GM19035 (cell line): ENCODE results near the gene IL36A.

Source experiments
- ATAC-seq: cut with Tn5 transposase; IDR thresholded peaks from one replicate; pipeline ENCODE4 v1.9.1; 2021; ENCODE audit not compliant: unreplicated experiment

The IL36A gene, protein sequence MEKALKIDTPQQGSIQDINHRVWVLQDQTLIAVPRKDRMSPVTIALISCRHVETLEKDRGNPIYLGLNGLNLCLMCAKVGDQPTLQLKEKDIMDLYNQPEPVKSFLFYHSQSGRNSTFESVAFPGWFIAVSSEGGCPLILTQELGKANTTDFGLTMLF

DNA sequence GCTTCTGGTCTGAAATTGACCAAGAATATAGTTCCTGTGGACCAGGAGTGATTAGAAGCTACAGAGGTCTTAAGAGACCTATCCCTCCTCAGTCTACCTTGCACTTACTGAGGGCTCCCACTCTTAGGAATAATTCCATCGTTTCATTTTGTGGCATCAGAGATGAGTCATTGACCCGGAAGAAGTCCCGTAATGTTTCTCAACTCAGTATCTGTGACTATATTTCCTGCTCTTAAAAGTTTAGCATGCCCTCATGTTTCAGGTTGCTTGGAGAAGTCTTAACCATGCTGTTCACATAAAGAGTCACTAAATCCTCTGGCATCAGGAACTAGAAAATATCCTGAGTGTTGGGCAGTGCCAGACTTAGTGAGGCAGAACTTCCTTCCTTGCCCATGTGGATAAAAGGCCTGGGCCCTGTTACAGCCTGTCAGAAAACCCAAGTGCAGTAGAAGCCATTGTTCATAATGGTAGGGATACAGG, at the start of gene IL36A:
TSS of gene IL36A (plus strand) at position 430 of the 480 bp plus-strand sequence. CDS start 413 bp downstream, outside the sequence.
- no peak for ATAC-seq

DNA sequence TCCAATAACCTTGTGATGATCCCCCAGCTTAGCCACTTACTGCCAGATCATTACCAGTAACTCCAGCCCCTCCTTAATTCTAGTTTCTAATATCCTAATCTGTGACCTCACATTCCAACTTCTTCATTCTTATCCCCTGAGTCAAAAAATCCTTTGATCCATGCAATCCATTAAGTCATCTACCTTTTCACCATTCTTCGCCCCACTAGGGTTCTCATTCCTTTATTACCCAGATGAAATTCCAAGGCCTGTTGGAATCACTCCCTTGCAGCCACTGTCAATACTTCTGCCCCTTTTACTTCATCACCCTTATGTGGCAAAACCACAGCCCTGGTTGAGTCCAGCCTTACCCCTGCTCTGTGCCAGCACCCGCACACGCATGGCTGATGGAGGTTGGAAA, 47.7 kb upstream of the IL36A start:
- no peak for ATAC-seq

DNA sequence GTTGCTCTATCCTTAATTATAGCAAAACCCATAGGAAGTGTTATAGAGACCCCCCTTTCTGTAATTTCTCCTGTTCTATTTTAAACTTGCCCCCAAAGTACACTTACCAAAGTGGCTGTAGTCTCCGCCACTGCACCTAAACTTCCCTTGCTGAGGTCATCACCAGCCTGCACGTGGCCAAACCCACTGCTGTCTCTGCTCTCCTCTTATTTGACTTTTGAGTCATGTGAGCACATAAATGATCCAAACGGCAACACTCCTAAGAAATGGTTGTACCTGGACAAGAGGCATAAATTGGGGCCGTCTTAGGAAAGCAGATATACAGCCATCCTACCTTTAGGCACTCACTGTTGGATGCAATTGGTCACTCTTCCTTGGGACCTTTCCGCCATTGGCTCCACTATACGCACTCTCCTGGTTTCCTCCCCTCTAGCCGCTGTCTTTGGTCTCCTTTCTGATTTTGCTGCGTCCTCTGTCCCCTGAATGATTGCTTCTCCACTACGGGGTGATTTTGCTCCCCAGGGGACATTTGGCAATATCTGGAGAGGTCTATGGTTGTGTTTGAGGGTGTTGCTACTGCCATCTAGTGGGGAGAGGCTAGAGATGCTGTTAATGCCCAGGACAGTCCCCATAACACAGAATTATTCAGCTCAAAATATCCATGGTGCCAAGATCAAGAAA, 46.7 kb upstream of the IL36A start:
- no peak for ATAC-seq

DNA sequence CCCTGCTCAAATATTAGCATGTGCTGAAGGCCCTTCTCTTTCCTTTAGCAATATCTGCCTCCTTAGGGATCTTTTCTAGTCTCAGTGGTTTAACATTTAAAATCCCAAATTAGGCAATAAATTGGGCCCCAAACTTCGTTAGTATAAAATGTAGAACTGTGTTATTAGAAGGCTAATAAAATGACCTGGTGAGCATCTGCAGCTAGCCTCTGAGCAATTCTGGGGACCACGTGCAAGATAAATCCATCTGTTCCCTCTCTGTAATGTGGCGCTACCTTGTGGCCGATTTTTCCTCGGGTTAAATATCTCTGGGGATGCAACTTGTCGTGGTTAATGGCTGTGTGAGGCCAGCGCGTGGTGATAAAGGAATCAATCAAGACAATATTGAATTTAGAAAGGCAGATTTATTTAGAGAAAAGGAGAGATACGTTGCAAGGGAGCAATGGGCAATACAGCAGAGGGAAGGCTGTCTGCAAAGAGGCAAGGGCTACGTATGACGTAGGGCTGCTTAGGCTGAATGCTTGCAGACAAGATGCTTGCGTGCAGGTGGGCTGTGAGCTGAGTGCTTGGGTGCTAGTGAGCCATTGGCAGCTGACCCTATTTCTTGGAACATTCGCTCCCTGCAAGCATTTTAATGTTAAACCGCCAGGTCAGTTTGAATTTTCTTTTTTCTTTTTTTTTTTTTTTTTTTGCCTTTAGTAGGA, 46.0 kb upstream of the IL36A start:
- no peak for ATAC-seq

DNA sequence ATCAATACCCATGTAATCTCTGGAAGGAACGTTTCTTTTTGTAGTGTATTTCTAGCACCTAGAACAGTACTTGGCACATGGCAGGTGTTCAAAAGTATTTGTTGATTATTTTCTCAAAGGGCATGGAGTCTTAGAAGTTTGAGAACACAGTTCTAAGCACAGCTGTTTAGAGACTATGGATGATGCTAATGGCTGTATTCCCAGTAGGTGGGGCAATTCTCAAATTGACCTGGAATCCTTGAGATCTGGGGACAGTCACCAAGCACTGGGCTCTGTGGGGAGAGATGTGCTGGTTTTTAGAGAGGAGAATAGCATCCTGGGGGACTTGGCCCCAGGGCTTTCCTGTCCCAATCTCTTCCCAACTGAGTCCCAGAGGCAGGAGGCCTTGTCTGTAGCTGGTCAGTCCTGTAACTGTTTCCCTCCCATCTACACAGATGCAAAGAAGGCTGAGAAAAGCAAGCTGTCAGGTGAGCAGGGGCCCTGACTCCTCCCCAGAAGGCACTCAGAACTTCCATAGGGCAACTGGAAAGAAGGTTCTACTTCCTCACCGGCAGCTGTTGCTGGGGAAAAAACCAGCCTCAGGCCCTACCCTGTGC, 44.9 kb upstream of the IL36A start:
- no peak for ATAC-seq

DNA sequence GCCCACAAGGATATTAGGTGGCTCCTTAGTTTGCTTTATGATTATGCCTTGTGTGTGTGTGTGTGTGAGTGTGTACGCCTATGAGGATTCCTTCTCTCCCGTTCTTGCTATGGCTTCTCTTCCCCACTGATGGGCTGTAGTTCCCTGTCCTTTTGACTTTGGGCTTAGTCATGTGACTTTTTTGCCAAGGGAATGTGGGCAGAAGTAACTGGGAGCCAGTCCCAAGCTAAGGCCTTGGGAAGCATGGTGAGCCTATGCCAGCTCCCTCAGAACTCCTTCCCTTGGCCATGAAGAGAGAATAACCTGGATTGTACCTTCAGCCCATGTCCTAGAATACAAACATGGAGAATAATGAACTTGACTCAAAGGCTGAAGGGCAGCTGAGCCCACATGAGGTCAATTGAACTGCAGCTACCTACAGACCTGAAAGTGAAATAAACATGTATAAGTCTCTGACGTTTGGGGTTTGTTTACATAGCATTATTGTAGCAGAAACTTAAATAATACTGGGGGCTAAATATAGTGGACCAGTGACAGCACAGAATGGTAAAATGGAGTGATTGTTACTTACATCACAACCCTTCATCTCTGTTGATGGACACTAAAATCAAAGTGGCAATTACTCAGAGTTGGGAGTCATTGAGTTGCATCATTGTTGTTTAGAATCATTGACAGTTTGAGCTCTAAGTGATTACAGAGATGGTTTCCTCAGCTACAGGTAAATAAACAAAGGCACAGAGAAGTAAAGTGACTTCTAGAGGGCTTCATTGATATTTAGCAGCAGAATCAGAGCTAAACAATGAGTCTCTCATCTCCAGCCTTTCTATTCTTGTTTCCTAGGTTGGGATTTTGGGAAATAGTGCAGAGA, 42.7 kb upstream of the IL36A start:
- ATAC-seq = no peak

DNA sequence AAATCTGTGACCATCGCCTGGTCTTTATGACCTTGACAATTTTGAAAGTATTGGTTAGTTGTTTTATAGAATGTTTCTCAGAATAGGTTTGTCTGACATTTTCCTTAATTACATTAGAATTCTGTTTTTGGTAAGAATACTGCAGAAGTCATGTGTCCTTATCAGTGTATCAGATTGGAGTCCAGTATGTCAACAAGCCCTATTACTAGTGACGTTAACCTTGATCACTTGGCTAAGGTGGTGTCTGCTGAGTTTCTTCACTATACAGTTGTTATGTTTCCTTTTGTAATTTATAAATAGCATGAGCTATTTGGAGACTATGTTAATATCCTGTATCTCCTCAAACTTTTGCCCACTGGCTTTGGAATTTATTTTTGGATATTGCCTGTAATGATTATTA, 38.2 kb upstream of the IL36A start:
- no peak for ATAC-seq

DNA sequence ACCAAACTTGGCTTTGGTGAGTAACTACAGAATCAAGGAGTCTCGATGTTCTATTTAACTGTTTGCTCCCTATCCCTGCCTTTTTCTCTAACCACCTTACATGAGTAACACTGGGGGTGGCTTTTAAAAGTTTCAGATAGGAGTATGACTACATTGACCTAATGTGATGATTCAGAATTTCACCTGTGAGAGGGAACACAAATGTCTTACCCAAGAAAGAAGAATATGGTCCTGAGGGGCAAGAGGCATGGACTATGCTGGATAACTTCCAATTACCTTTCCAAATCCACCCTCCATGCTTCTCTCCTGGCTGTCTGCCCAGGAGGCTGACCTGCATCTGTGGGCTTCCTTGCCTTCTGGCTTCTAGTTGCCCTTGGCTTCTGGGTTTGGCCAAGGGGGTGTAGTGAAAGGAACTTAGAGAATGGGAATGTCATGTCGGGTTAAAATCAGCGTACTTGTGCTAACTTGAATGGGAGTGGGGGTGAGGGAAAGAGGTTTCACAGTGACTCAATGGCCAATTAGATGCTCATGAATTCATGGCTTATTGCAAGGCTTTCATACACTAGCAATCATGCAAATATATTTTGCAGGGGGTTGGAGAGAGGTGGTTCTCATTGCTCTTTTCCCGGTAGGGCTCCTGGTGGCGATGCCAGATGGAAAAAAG, 32.7 kb upstream of the IL36A start:
- no peak for ATAC-seq

DNA sequence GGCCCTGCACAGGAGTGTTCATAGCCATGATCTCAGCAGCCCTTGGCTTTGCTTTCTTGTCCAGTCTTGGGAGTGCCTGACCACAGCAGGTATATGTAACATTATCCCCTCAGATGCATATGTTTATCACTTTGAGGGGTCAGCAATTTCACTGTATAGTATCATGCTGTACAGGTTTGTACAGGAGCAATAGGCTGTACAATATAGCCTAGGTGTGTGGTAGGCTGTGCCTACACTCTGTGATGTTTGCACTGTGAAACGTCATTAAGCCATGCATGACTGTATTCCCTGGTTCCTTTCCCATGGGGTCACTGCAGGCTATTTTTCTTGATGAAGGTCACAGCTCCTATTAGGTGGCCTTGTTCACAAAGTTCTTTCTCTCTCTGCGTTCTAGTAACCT, 32.1 kb upstream of the IL36A start:
- no peak for ATAC-seq

DNA sequence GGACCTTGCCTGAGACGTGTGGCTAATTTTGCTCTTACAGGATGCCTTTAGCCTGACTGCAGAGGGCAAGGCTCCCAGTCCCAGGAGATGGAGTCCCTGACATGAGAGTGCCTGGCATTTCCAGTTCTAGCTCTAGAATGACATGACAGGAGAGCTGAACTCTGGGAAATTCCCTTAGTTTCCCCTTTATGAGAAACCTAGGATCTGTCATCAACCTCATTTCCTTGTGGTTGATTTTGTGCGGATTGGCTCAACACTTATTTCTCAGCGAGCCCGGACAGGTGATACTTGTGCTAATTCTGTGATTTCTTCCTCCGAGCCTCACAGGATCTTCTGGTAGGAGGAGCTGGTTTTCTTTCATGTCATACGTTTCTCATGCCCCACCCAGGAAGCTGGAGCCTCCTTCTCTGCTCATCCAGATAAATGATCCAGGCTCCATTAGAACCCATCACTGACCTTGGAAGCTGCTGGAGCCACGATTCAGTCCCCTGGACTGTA, 27.7 kb upstream of the IL36A start, which contains the start of gene IL36G:
TSS of gene IL36G (plus strand) at position 448 of the 498 bp plus-strand sequence. CDS start 633 bp downstream, outside the sequence.
- no peak for ATAC-seq

DNA sequence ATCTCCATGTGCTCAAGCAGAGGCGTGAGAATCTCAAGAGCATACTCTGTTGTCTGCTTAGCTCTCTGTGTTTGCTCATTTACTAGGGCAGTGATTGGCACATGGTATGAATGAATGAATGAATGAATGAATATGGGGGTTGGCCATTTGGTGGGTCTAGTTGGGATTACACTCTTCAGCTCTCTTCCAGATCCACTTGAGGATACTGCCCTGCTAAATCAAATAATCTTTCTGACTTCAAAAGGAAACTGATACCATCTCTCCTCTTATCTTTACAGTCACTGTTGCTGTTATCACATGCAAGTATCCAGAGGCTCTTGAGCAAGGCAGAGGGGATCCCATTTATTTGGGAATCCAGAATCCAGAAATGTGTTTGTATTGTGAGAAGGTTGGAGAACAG, 25.5 kb upstream of the IL36A start:
- no peak for ATAC-seq

DNA sequence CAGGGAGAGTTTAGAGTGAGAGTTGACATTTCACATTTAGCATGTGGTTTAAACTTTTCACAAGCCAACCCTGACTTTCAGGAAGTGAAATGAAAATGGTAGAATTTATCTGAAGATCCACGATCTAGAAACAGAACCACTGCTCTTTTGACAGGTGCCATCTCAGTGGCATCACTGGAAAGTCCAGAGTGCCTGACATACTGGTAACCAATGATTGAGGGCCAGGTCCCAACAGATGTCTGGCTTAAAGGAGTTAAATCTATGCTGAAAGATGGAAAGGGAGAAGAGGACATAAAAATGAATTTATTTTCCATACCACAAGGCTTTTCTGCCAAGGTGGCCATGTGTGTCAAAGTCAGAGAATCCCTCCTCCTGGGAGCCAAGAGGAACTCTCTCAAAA, 24.7 kb upstream of the IL36A start:
- ATAC-seq = no peak

DNA sequence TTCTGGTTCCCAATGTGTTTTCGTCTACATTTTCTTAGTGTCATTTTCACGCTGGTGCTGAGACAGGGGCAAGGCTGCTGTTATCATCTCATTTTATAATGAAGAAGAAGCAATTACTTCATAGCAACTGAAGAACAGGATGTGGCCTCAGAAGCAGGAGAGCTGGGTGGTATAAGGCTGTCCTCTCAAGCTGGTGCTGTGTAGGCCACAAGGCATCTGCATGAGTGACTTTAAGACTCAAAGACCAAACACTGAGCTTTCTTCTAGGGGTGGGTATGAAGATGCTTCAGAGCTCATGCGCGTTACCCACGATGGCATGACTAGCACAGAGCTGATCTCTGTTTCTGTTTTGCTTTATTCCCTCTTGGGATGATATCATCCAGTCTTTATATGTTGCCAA, 20.2 kb upstream of the IL36A start:
- ATAC-seq = no peak

DNA sequence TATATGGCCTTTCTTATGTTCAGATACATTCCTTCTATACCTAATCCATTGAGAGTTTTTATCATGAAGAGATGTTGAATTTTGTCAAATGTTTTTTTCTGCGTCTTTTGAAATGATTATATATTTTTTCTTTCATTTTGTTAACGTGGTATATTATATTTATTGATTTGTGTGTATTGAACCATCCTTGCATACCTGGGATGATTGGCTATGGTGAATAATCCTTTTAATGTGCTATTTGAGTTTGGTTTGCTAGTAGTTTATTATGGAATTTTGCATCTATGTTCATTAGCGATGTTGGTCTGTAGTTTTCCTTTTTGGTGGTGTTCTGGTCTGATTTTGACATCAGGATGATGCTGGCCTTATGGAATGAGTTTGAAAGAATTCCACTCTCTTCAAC, 15.6 kb upstream of the IL36A start:
- ATAC-seq = no peak

DNA sequence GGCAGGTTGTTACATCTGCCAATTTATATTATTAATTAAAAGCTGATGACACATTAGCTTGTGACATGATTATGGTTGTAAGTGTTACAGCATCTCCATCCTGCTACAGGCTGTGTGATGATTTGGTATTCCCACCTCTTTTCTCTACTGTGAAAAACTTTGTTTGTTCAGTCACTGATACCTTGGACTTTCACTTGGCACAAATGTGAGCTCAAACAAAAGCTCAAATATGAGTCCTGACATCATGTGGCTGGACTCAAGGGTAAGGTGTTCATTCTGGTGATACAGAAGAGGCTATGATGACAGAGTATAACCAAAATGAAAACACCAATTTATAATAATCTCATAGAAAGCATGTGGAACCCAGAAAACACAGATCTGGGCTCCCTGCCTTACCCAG, 11.4 kb upstream of the IL36A start:
- ATAC-seq = no peak

DNA sequence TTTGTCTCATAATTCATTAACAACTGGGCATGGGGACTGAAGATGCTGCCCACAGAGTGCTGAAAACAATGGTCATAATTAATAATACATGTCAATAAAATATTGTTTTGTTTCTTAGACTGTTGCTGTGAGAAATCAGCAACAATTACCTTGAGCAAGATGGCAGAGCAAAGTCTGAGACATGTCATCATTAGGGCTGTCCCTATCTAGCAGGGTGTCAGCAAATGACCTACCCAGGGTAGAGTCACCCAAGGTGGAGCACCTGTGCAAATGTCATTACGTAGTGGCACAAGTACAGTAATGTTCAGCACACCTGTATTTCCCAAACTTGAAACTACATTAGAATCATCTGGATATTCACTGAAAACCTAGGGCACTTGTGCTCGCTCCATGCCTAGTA, 10.6 kb upstream of the IL36A start:
- ATAC-seq = no peak

DNA sequence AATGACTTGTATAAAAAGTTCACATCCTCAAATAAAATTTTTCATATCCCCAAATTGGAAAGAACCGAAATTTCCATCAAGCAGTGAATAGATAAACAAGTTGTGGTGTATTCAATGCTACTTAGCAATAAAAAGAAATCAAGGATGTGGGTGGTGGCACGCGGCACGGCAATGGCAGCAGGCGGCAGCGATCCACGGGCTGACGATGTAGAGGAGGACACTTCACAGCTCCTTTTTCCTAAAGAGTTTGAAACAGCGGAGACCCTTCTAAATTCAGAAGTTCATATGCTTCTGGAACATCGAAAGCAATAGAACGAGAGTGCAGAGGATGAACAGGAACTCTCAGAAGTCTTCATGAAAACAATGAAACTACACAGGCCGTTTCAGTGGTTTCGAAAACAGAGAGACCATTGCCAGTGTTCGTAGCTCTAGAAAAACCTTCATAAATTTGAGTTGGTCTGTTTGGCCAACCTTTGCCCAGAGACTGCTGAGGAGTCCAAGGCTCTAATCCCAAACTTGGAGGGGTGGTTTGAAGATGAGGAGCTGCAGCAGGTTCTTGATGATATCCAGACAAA, 9.8 kb upstream of the IL36A start:
- ATAC-seq = no peak

DNA sequence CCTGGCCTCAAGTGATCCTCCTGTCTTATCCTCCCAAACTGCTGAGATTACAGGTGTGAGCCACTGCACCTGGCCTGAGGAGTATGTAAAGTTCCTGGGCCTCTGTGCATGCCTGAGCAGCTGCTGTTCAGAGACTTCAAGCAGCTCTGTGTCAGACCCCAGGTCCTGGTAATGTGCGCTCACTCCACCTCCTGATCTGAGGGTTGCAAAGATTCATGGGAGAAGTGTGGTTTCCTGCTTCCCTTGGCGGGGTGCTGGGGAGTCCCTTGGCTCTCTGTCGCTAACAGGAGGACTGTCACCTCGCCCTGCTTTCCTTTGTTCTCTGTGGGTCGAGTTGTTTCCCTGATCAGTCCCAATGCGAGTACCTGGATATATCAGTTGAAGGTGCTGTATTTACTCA, 8.6 kb upstream of the IL36A start:
- no peak for ATAC-seq

DNA sequence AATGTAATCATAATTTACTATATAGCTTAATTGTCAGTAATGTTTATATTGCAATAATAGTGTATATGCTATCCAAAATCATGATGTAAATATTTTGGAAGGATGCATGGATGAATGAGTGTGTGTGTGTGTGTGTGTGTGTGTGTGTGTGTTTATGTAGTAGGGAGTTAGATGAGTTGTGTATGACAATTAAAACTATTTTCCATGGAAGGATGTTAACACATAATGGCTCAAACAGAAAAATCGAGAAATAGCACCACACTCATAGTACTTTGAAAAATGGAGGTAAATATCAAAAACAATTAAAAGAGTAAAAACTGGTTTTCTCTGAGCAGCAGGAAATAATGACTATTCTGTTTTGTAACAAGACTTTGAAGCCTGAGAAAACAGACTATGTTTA, 8.1 kb upstream of the IL36A start:
- no peak for ATAC-seq

DNA sequence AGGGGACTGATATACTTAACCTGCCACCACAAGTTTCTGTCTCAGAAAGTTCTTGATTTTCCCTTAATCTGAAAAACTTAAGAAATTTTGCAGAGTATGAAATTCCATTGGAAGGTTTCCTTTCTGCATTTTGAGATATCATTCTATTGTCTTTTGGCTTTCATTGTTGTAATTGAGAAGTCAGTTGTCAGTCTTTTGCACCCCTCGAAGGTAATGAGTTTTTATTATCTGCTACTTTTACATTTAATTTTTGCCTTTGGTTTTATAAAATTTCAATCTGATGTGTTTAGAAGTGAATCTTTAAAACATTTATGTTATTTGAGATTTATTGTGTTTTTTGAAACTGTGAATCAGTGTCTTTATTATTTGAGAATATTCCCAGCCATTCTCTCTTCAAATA, 4.8 kb upstream of the IL36A start:
- no peak for ATAC-seq
